NOMO-1 (cell line): ENCODE data around the gene ADGRL3.

Experiments
- DNase-seq, 2 experiments: peaks; one replicate each; lab custom pipeline; 2025; ENCODE audit not compliant: unreplicated experiment in 2 of 2; lab: John Stamatoyannopoulos, UW

Gene ADGRL3

DNA sequence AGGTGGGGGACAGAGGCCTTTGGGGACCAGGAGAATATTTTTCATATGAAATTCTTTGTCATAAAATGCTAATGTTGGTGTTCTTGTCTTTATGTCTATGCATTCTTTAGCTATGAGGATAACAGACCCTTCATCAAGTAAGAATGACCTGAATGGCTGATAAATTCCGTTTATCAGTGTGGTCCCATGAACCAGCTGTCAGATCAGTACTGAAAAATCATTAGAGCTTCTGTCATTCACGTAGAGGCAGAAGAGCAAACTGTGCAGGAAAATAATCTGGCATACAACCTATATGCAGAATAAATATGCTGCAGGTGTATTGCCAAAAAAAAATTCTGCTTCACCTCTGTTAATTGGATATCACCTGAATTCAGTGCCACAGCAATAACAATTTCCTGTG, 828.6 kb downstream of the ADGRL3 start:
- no peak for DNase-seq

DNA sequence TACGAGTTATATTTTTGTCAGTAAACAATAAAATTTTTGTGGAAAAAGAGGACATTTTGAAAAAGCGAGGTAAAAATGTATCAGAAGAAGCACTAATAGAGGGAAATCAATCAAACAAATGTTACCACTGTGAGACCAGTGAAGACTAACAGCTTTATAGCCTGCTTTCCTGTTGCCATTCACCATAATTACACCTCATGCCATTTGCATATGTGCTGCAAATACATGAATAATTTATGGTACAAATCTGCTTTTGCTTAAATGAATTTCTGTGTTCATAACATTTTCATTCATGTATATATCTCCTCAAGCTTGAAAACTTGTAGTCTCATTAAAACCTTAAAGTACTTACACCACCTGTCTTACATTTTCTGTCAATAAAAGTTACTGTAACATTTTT, 830.8 kb downstream of the ADGRL3 start:
- DNase-seq = no peak

DNA sequence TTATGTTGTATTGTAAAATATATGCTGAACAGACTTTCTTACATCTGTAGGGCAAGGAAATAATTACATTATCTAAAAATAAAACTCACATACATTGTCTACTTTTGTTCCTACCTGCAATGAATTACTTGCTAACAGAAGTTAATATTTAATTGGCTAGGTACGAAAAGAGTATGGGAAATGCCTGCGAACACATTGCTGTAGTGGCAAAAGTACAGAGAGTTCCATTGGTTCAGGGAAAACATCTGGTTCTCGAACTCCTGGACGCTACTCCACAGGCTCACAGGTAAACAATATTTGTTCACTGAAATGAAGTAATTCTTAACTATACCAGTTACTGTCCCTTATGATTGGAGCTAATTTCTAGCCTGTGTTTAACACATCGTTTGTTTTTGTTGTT, 837.4 kb downstream of the ADGRL3 start:
- no peak for DNase-seq

DNA sequence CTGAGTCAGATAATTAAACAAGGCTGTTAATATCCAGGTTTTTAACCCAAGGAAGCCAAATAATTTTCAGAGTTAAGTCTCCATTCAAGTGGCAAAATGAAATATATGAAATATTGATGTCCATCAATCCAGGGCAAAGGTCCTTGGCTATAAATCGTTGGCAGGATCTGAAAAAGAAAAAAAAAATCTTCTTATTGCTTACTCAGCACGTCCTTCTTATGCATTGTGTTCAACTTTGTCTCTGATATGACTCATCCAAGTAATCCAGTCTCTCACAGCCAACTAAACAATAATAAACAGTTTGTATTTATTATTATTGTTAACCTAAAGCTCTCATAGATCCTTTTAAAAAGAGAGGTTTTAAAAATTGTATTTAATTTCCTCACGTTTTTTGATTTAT, 851.2 kb downstream of the ADGRL3 start:
- DNase-seq = no peak

DNA sequence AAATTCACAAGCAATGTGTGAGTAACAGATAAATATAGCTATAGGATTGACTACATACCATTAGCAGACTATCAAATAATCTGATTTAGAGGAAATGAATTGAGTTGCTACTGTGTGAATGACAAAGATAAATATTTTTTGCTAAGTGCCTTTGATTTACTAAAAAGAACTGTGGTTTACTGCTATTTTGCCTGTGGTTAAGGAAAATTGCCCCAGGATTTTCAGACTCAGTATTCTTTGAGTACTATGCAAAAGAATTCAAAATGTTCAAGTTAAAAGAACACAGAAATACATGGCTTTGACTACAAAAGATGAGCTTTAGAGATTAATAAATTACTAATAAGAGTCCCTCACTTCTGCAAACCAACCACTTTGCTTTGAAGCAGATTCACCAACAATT, 853.8 kb downstream of the ADGRL3 start:
- no peak for DNase-seq

DNA sequence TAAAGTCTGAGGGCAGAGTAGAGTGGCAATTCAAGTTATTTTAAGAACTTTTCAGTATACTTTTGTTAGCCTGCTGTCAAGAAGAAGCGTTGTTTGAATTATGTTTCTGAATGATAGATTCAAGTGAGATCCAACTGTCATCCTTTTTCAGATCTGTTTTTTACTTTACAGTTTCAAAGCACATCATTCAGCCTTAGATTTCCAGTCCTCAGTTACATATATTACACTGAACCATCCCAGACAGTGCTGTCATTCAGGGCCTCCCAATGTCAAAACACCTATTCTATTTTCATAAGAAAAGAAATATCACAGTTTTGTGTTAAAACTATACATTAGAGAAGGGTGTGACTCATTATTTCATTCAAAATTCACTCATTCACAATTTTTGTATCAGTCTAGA, 856.9 kb downstream of the ADGRL3 start:
- no peak for DNase-seq

DNA sequence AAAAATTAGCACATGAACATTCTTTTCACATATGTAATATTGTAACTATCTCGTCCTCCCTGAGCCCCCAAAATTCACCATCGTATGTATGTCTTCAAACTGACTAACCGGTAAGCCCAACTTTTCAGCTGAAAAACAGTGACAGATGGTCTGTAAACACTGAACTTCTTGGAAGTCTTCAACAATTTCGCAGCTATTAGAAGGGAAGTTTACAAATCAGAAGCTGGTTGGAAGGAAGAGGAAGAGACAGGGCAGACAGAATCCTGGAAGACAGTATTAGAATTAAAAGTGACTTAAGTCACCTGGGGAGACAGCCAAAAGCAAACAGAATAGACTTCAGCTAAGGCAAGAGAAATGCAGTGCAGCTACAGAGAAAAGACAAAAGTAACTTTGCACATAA, 858.4 kb downstream of the ADGRL3 start:
- DNase-seq = no peak

DNA sequence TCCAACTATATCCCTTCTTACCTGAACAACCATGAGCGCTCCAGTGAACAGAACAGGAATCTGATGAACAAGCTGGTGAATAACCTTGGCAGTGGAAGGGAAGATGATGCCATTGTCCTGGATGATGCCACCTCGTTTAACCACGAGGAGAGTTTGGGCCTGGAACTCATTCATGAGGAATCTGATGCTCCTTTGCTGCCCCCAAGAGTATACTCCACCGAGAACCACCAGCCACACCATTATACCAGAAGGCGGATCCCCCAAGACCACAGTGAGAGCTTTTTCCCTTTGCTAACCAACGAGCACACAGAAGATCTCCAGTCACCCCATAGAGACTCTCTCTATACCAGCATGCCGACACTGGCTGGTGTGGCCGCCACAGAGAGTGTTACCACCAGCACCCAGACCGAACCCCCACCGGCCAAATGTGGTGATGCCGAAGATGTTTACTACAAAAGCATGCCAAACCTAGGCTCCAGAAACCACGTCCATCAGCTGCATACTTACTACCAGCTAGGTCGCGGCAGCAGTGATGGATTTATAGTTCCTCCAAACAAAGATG, 870.2 kb downstream of the ADGRL3 start:
- DNase-seq = no peak

DNA sequence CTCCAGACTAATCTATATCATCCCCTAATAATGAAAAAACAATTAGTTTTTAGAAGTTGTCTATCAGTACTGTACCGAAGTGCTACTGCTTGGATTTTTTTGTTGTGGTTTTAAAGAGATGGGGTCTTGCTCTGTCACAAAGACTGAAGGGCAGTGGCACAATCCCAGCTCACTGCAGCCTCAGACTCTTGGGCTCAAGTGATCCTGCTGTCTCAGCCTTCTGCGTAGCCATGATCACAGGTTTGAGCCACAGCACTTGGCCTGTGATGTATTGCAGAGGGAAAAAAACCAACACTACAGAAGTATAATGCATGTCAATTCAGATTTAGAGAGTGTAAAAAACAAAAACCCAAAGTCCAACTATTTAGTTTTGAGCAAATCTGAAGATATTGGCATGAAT, 875.0 kb downstream of the ADGRL3 start:
- no peak for DNase-seq

DNA sequence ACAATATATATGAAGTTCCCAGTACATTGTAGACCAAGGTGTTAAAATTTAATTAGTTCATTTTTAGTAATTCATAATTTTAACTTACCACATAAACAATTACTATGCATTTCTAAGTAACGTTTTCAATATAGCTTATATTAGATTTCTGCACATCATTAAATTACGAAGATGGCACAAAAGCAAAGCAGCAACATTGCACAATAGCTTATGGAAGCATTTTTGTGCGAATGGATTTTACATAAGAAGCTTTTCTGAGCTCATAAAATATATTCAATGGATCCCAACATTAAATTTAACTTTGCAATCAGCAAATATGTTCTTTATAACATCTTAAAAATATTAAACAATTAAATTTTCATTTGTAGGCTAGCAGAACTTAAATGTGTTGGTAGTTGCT, 875.4 kb downstream of the ADGRL3 start:
- no peak for DNase-seq

DNA sequence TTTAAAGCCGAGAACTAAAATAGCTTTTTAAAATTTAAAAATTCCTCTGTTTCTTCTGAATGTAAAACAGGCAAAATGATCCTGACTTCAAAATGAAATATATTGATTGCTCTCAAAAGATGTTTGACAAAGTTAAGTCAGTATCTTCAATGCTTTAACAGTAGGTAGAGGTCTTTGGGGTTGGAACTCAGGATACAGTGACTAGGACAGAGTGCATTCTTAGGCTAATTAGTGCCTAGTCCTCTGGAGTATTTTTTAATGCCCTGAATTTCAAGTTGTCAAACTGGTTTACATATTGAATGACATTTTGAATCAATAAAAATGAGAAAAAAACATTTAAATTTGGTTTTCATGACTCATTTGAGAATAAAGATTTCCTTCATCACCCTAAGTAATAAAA, 877.3 kb downstream of the ADGRL3 start:
- DNase-seq = no peak

DNA sequence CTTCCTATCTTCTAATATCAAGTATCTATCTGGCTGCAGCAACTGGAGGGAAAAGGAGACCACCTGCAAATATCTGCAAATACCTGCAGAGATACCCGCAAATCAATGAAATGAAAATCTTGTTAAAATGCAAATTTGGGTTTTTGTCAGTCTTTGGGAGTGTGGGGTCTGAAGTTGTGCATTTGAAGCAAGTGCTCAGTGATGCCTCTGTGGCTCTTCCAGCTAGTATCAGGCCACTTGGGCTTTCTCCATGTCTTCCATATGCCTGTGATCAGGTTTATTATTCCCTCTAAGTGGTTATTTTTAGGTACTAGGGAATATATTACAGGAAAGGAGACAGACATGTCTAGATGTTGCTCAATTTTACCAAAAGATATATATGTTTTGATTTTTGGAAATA, 880.3 kb downstream of the ADGRL3 start:
- DNase-seq = no peak

DNA sequence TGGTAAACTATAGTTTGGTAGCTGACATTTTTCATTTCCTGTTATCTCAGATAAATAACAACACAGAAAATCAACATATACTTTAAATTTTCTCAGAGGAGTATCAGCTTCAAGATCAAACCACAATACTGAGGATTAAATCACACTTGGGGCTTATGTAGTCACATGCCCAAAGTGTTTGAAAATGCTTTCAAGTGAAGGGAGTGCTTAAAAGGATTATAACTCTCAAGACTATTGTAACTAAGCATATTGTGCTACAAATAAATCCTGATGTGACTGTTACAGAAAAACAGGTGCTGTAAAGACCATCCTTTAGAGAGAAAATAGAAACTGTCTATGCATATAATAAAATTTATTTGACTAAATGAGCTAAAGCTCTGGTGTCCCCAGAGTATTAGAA, 887.6 kb downstream of the ADGRL3 start:
- DNase-seq = no peak

DNA sequence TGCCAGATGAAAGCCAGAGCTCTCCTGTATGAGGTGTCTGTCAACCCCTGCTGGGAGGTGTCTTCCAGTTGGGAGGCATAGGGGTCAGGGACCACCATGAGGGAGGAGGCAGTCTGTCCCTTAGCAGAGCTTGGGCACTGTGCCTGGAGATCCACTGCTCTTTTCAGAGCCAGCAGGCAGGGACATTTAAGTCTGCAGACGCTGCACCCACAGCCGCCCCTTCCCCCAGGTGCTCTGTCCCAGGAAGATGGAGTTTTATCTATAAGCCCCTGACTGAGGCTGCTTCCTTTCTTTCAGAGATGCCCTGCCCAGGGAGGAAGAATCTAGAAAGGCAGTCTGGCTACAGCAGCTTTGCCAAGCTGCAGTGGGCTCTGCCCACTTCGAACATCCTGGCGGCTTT, 893.6 kb downstream of the ADGRL3 start:
- no peak for DNase-seq

DNA sequence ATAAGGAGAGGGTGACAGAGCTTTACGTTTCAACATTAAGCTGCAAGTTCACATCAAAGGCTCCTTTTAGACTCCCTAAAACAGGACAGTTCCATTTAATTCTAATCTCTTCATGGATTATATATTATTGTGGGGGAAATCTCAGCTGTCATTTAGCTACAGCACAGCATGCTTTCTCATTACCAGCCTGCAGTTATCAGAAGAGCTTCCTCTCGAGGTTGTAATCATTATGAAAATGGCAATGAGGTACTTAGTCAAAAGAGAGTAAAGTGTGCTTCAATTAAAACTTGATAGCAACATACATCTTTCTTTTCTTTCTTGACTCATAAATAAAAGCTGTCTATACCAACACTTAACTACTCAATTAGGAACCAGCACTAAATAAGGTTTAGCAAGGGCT, 896.8 kb downstream of the ADGRL3 start:
- DNase-seq = no peak

DNA sequence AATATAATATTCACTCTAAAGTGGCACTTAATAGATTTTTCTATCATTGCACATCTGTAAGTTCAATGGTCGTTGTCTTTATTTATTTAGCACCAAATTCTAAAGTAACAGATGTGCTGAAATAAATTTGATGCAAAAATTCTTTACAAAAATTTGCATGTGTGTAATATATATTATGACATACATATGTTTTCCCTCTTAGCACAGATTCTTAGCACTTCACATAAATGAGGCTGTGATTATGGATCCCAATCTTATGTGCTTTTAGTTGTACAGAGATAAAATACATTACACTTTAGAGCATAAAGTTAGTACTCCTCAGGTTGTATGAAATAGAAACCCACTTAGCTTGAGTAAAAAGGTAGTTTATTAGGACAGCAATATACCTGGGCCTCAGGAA, 915.1 kb downstream of the ADGRL3 start:
- DNase-seq = no peak

DNA sequence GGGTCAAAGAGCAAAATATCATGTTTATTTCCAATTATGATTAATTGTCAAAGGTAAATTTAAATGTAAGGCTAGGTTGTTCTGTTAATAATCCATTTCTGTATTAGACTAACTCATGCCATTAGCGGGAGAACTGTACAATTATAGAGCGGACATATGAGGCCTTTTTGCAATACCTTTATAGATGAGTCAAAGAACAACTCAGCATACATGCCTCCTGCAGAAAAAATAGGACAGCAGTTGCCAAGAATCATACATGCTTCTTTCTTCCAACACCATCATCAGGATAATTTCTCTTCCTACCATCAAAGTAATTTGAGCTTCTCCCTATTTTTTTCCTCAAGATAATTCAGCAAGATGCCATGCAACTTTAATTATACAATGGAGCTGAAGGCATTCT, 917.8 kb downstream of the ADGRL3 start:
- no peak for DNase-seq

DNA sequence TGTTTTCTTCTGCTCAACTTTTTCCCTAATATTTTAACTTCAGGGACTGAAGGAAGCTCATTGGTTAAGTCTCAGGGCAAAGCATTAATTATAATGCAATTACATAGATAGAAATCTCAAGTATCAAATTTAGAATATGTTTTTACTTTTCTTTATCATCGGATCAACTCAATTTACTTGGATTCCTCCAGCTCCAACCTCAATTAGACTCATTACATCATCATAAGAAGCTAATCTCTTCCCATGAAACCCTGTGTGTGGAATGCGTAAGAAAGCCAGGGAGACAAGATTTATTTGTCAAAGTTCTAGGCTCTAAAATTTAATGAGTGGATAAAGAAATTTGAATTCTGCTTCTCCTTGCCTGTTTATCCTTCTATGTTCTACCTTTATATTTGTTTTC, 918.4 kb downstream of the ADGRL3 start:
- no peak for DNase-seq

DNA sequence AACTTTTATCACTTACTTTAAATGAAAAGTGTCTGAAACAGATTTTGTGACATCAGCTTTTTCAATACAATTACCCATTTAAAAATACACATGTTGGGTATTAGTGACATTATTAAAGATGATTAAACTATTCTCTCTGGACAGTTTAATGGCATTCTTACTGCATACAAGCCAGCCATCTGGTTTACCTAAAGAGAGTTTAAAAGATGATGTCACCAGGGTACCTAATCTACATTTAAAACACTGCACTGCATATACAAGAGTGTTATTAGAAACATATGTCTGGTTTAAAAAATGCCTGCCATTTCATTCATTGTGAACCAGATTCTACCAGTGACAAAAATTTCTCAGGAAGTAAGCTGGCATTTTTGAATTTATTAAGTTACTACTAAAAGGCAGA, 919.1 kb downstream of the ADGRL3 start:
- DNase-seq = no peak

DNA sequence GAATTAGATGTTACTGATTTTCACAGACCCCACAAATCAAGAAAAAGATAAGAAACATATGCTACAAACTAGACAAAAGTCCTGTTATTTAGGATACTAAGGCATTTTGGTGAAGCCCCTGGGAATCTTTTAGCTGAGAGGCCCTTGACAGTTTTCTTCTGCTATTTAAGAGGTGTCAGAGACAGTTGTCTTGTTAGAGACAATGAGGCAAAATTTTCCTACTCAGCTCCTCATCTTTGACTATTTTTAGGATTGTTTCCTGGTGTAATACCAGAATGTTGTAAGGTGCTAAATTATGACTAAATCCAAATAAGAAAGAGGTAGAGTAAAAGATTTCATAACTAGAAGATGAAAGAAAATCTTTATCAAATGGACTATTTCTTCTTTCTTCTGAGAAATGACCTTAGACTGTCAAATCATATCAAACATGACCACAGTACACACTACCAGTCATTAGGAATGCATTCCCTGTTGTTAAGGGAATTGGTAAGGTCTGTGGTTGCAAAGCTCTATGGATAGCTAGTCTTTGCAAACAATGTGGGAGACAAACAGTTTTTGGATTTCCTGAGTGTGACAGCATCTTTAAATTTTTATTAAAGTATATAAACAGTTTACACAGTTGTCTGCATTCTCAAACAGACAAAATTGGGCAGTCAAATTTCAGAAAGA, 926.1 kb downstream of the ADGRL3 start:
- DNase-seq = no peak
